ENCODE results near the gene SLC9A9.

The SLC9A9 gene

GRCh38 chr3:143243686-143244085 is 604.6 kb downstream of the SLC9A9 start:
- H3K9me3 ChIP-seq (ENCODE audit: control extremely low read depth in 1 of 5, control insufficient read depth in 4 of 5, insufficient read depth in 2 of 5, low read depth in 1 of 5, low read length in 4 of 5) = no peaks in the 10 kb centered on the region
- no peaks in the 10 kb centered on the region for H3K4me1 ChIP-seq (ENCODE audit: control extremely low read depth in 1 of 4, control insufficient read depth in 4 of 4, insufficient read depth in 4 of 4, low read length in 3 of 4)
- no peak for DNase-seq
- no peak overlapping the region for H3K4me3 ChIP-seq (ENCODE audit: control insufficient read depth in 1 of 7, extremely low read depth in 1 of 7, insufficient read depth in 4 of 7, low read depth in 2 of 7, low read length in 6 of 7)
- WGBS (ENCODE audit: insufficient coverage) = 100% methylated on average over 5 of the region's 6 CpGs
- no peaks in the 10 kb centered on the region for H3K27me3 ChIP-seq (replicated peaks in 2 of 5; ENCODE audit: control insufficient read depth in 4 of 5, insufficient read depth in 5 of 5, low read length in 4 of 5)
- H3K36me3 ChIP-seq (ENCODE audit: control insufficient read depth in 4 of 4, insufficient read depth in 4 of 4, low read length in 3 of 4) = no peaks in the 10 kb centered on the region
- ChIA-PET POLR2A (no interaction called here), CTCF (interaction anchor here (1.3 to 1.5 kb wide), 2 partner anchors 9 to 25 kb away, joined by 3 read pairs; no protein-coding TSS in a partner anchor)
- no peak overlapping the region for H3K27ac ChIP-seq (ENCODE audit: insufficient read depth in 1 of 2, low read depth in 1 of 2, low read length in 2 of 2, poor library complexity in 1 of 2, severe bottlenecking in 2 of 2)

DNA sequence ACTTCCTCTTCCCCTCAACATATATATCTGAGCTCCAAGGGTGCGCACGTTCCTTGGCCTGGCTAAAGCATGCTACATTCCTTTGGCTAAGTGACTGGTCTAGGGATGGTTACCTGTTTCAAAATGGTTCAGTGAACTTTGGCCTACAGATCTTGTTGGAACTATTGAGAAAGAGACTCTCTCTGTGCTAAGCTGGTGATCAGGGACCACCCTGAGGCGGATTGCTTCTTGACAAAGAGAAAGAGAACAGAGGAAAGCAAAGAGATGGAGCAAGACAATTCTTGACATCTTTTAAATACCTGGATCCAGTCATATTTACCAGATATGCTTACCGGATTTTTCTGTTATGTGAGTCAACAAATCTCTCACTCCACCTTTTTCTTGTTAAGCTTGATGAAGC is 605.6 kb downstream of the SLC9A9 start:
- WGBS (ENCODE audit: insufficient coverage) = 88% methylated on average over 4 of the region's 4 CpGs
- no peak for DNase-seq
- ChIA-PET CTCF (interaction anchor here (1.2 to 1.5 kb wide), 2 partner anchors 26 kb away, joined by 3 read pairs; no protein-coding TSS in a partner anchor), POLR2A (interaction anchor here (0.6 kb wide), 1 partner anchor 247 kb away, joined by 3 read pairs; no protein-coding TSS in a partner anchor)
- no peaks in the 10 kb centered on the region for H3K27me3 ChIP-seq (replicated peaks in 2 of 5; ENCODE audit: control insufficient read depth in 4 of 5, insufficient read depth in 5 of 5, low read length in 4 of 5)
- H3K4me3 ChIP-seq (ENCODE audit: control insufficient read depth in 1 of 7, extremely low read depth in 1 of 7, insufficient read depth in 4 of 7, low read depth in 2 of 7, low read length in 6 of 7) = no peak overlapping the region
- H3K36me3 ChIP-seq (ENCODE audit: control insufficient read depth in 4 of 4, insufficient read depth in 4 of 4, low read length in 3 of 4) = no peaks in the 10 kb centered on the region
- H3K27ac ChIP-seq (ENCODE audit: insufficient read depth in 1 of 2, low read depth in 1 of 2, low read length in 2 of 2, poor library complexity in 1 of 2, severe bottlenecking in 2 of 2) = no peak overlapping the region
- H3K9me3 ChIP-seq (ENCODE audit: control extremely low read depth in 1 of 5, control insufficient read depth in 4 of 5, insufficient read depth in 2 of 5, low read depth in 1 of 5, low read length in 4 of 5) = no peaks in the 10 kb centered on the region
- H3K4me1 ChIP-seq (ENCODE audit: control extremely low read depth in 1 of 4, control insufficient read depth in 4 of 4, insufficient read depth in 4 of 4, low read length in 3 of 4) = no peaks in the 10 kb centered on the region

DNA sequence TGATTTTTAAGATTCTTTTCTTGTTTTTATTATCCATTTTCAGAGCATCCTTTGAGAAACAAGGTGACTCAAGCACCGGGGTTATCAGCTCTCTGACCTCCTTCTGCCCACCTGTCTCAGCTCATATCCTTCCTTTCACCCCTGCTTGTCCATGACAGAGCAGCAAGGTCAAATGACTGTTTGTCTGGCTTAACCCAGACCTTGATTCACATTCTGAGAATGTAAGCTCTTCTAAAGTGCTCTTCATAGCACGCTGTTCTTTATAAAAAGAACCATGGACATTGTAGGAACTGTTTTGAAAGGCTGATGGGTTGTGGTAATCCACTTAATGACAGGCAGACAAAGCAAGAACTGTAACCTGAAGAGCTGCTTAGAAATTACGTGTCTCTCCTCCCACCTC is 606.2 kb downstream of the SLC9A9 start:
- ChIA-PET CTCF (interaction anchor here (1.2 kb wide), 1 partner anchor 26 kb away, joined by 3 read pairs; no protein-coding TSS in a partner anchor), POLR2A (interaction anchor here (0.6 kb wide), 1 partner anchor 247 kb away, joined by 3 read pairs; no protein-coding TSS in a partner anchor)
- DNase-seq = no peak
- Histone ChIP-seq H3K27ac (ENCODE audit: insufficient read depth in 1 of 2, low read depth in 1 of 2, low read length in 2 of 2, poor library complexity in 1 of 2, severe bottlenecking in 2 of 2) (no peak overlapping the region), H3K36me3 (ENCODE audit: control insufficient read depth in 4 of 4, insufficient read depth in 4 of 4, low read length in 3 of 4) (no peaks in the 10 kb centered on the region), H3K9me3 (ENCODE audit: control extremely low read depth in 1 of 5, control insufficient read depth in 4 of 5, insufficient read depth in 2 of 5, low read depth in 1 of 5, low read length in 4 of 5) (peaks cover 0 to 1% (median 0%) of the 10 kb centered on the region in 5 experiments), H3K27me3 (replicated peaks in 2 of 5; ENCODE audit: control insufficient read depth in 4 of 5, insufficient read depth in 5 of 5, low read length in 4 of 5) (no peaks in the 10 kb centered on the region), H3K4me3 (ENCODE audit: control insufficient read depth in 1 of 7, extremely low read depth in 1 of 7, insufficient read depth in 4 of 7, low read depth in 2 of 7, low read length in 6 of 7) (no peak overlapping the region), H3K4me1 (ENCODE audit: control extremely low read depth in 1 of 4, control insufficient read depth in 4 of 4, insufficient read depth in 4 of 4, low read length in 3 of 4) (no peaks in the 10 kb centered on the region)
- 78% methylated on average over 3 of the region's 3 CpGs for WGBS (ENCODE audit: insufficient coverage)

DNA sequence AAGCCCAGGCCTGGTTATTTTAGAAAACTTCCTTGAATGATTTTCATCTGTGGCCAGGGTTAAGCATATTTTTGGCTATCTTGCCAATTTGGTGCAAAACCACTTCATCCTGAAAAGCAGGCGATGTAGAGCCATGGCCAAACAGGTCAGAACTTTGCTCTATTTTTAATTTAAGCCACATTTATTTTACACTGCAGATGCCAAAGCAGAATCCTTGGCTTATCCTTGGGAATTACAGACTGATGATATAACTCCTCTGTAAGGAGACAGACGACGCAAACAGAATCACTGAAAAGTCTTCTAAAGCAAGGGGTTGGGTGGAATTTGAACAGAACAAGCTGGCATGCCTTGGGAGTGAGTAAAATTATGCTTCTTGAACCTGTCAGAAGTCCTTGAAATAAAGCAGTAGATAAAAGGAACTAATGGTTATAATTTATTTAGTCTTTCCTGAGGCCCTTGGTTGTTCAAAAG is 606.8 kb downstream of the SLC9A9 start:
- Histone ChIP-seq H3K9me3 (ENCODE audit: control extremely low read depth in 1 of 5, control insufficient read depth in 4 of 5, insufficient read depth in 2 of 5, low read depth in 1 of 5, low read length in 4 of 5) (peaks cover 0 to 4% (median 0%) of the 10 kb centered on the region in 5 experiments), H3K27ac (ENCODE audit: insufficient read depth in 1 of 2, low read depth in 1 of 2, low read length in 2 of 2, poor library complexity in 1 of 2, severe bottlenecking in 2 of 2) (no peak overlapping the region), H3K27me3 (replicated peaks in 2 of 5; ENCODE audit: control insufficient read depth in 4 of 5, insufficient read depth in 5 of 5, low read length in 4 of 5) (no peaks in the 10 kb centered on the region), H3K4me1 (ENCODE audit: control extremely low read depth in 1 of 4, control insufficient read depth in 4 of 4, insufficient read depth in 4 of 4, low read length in 3 of 4) (no peaks in the 10 kb centered on the region), H3K36me3 (ENCODE audit: control insufficient read depth in 4 of 4, insufficient read depth in 4 of 4, low read length in 3 of 4) (no peaks in the 10 kb centered on the region), H3K4me3 (ENCODE audit: control insufficient read depth in 1 of 7, extremely low read depth in 1 of 7, insufficient read depth in 4 of 7, low read depth in 2 of 7, low read length in 6 of 7) (no peak overlapping the region)
- no peak for DNase-seq
- WGBS (ENCODE audit: insufficient coverage) = 96% methylated on average over 3 of the region's 3 CpGs
- ChIA-PET CTCF (interaction anchor here (1.2 kb wide), 1 partner anchor 25 kb away, joined by 3 read pairs; no protein-coding TSS in a partner anchor), POLR2A (no interaction called here)

GRCh38 chr3:143240886-143241285 is 607.4 kb downstream of the SLC9A9 start:
- no peak overlapping the region for H3K4me3 ChIP-seq (ENCODE audit: control insufficient read depth in 1 of 7, extremely low read depth in 1 of 7, insufficient read depth in 4 of 7, low read depth in 2 of 7, low read length in 6 of 7)
- H3K27ac ChIP-seq (ENCODE audit: insufficient read depth in 1 of 2, low read depth in 1 of 2, low read length in 2 of 2, poor library complexity in 1 of 2, severe bottlenecking in 2 of 2) = no peak overlapping the region
- no peaks in the 10 kb centered on the region for H3K36me3 ChIP-seq (ENCODE audit: control insufficient read depth in 4 of 4, insufficient read depth in 4 of 4, low read length in 3 of 4)
- POLR2A ChIA-PET = no interaction called here
- H3K4me1 ChIP-seq (ENCODE audit: control extremely low read depth in 1 of 4, control insufficient read depth in 4 of 4, insufficient read depth in 4 of 4, low read length in 3 of 4) = peaks cover 0 to 2% (median 0%) of the 10 kb centered on the region in 4 experiments
- no peak for DNase-seq
- peaks cover 0 to 4% (median 0%) of the 10 kb centered on the region in 5 experiments for H3K9me3 ChIP-seq (ENCODE audit: control extremely low read depth in 1 of 5, control insufficient read depth in 4 of 5, insufficient read depth in 2 of 5, low read depth in 1 of 5, low read length in 4 of 5)
- CTCF ChIA-PET = no interaction called here
- 100% methylated on average over 4 of the region's 4 CpGs for WGBS (ENCODE audit: insufficient coverage)
- H3K27me3 ChIP-seq (replicated peaks in 2 of 5; ENCODE audit: control insufficient read depth in 4 of 5, insufficient read depth in 5 of 5, low read length in 4 of 5) = no peaks in the 10 kb centered on the region

- H3K36me3 ChIP-seq (ENCODE audit: control insufficient read depth in 4 of 4, insufficient read depth in 4 of 4, low read length in 3 of 4) = no peaks in the 10 kb centered on the region
- H3K9me3 ChIP-seq (ENCODE audit: control extremely low read depth in 1 of 5, control insufficient read depth in 4 of 5, insufficient read depth in 2 of 5, low read depth in 1 of 5, low read length in 4 of 5) = peaks cover 0 to 4% (median 0%) of the 10 kb centered on the region in 5 experiments
- no peak for DNase-seq
- H3K27me3 ChIP-seq (replicated peaks in 2 of 5; ENCODE audit: control insufficient read depth in 4 of 5, insufficient read depth in 5 of 5, low read length in 4 of 5) = no peaks in the 10 kb centered on the region
- POLR2A ChIA-PET = no interaction called here
- H3K27ac ChIP-seq (ENCODE audit: insufficient read depth in 1 of 2, low read depth in 1 of 2, low read length in 2 of 2, poor library complexity in 1 of 2, severe bottlenecking in 2 of 2) = no peak overlapping the region
- H3K4me3 ChIP-seq (ENCODE audit: control insufficient read depth in 1 of 7, extremely low read depth in 1 of 7, insufficient read depth in 4 of 7, low read depth in 2 of 7, low read length in 6 of 7) = no peak overlapping the region
- CTCF ChIA-PET = interaction anchor here (0.6 to 1.8 kb wide), 2 partner anchors 56 to 104 kb away, joined by 3 to 4 read pairs; no protein-coding TSS in a partner anchor
- H3K4me1 ChIP-seq (ENCODE audit: control extremely low read depth in 1 of 4, control insufficient read depth in 4 of 4, insufficient read depth in 4 of 4, low read length in 3 of 4) = peaks cover 0 to 2% (median 0%) of the 10 kb centered on the region in 4 experiments
- no CpG with 5 or more reads among the region's 3 CpGs for WGBS (ENCODE audit: insufficient coverage)
These were observed 609.2 kb downstream of the SLC9A9 start for GRCh38 chr3:143239031-143239430.

DNA sequence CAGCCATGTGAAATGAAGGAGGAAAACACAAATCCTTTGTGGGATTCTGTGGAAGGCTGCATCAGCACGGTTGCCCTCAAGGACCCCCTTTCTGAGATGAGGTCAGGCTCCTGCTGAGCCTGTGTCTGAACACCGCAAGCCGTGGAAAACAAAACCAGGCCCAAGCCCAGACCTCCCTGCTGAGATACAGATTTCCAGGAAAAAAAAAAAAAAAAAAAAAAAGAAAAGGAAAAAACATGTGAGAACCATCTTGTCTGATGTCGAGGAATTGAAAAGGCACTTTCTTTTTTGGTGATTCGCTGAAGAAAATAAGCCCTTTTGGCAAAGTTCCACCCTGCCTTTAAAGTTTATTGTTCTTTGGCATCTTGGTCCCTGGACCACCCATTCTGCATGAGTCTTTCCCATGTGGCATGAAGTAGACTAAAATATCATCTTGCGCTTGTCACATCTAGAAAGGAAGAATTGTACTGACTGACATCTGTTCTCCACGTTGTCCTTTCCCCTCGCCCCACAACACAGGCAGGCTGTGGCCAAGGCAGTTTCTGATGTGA is 611.1 kb downstream of the SLC9A9 start:
- Histone ChIP-seq H3K4me3 (ENCODE audit: control insufficient read depth in 1 of 7, extremely low read depth in 1 of 7, insufficient read depth in 4 of 7, low read depth in 2 of 7, low read length in 6 of 7) (no peak overlapping the region), H3K27ac (ENCODE audit: insufficient read depth in 1 of 2, low read depth in 1 of 2, low read length in 2 of 2, poor library complexity in 1 of 2, severe bottlenecking in 2 of 2) (no peak overlapping the region), H3K36me3 (ENCODE audit: control insufficient read depth in 4 of 4, insufficient read depth in 4 of 4, low read length in 3 of 4) (no peaks in the 10 kb centered on the region), H3K9me3 (ENCODE audit: control extremely low read depth in 1 of 5, control insufficient read depth in 4 of 5, insufficient read depth in 2 of 5, low read depth in 1 of 5, low read length in 4 of 5) (peaks cover 0 to 4% (median 0%) of the 10 kb centered on the region in 5 experiments), H3K27me3 (replicated peaks in 2 of 5; ENCODE audit: control insufficient read depth in 4 of 5, insufficient read depth in 5 of 5, low read length in 4 of 5) (no peaks in the 10 kb centered on the region), H3K4me1 (ENCODE audit: control extremely low read depth in 1 of 4, control insufficient read depth in 4 of 4, insufficient read depth in 4 of 4, low read length in 3 of 4) (peaks cover 0 to 2% (median 0%) of the 10 kb centered on the region in 4 experiments)
- ChIA-PET CTCF (no interaction called here), POLR2A (no interaction called here)
- DNase-seq = no peak
- WGBS (ENCODE audit: insufficient coverage) = 100% methylated on average over 5 of the region's 8 CpGs

Measured in common myeloid progenitor, CD34-positive (primary cell).